Chondrocyte (in vitro differentiated cells): ENCODE results near the gene ASCL2. TPM values are rescaled to one million over a fixed set of nuclear protein-coding genes. Genes with fewer than 3 reads are reported as not detected.
"Not testable (repeated sequence)": the region's sequence is repeated elsewhere in the genome, so short reads cannot be mapped to it uniquely, and the experiment has no call there.

Source experiments
- DNase-seq: peaks from one replicate; pipeline ENCODE4 v3.0.0; 2021; ENCODE audit warnings: mixed read lengths, low spot score
- H3K27ac Mint-ChIP-seq: one replicate; pipeline ENCODE4 v1.8.0; 2021; ENCODE audit warnings: mild to moderate bottlenecking, moderate library complexity, mixed read lengths; ENCODE audit not compliant: unreplicated experiment
- H3K27me3 Mint-ChIP-seq: 2 replicates; pipeline ENCODE4 v1.8.0; 2021; ENCODE audit warnings: low read depth, mixed read lengths
- H3K36me3 Mint-ChIP-seq: 2 replicates; pipeline ENCODE4 v1.8.0; 2021; ENCODE audit warnings: low read depth, mixed read lengths
- H3K4me1 Mint-ChIP-seq: 2 replicates; pipeline ENCODE4 v1.8.0; 2021; ENCODE audit warnings: low read depth, mild to moderate bottlenecking, mixed read lengths
- H3K4me3 Mint-ChIP-seq: one replicate; pipeline ENCODE4 v1.8.0; 2021; ENCODE audit warnings: mild to moderate bottlenecking, moderate library complexity, mixed read lengths; ENCODE audit not compliant: unreplicated experiment
- H3K9me3 Mint-ChIP-seq: 2 replicates; pipeline ENCODE4 v1.8.0; 2021; ENCODE audit warnings: low read depth, mixed read lengths
- CTCF ChIP-seq: fragments of 200-600 bp; sonication (generic); IDR thresholded peaks from 2 replicates; pipeline ENCODE4 v1.5.0; 2021; ENCODE audit warnings: antibody characterized with exemption, mild to moderate bottlenecking, moderate library complexity
- total RNA-seq: library from RNA; stranded (reverse); gene quantifications from 3 replicates; pipeline ENCODE4 v1.2.1, GENCODE V29; 2021

The ASCL2 gene
- total RNA-seq, 1 donor from 2014 or later = not detected

- TF ChIP-seq CTCF = no peak
- Mint-ChIP-seq H3K36me3 (peaks cover 4% of the 10 kb centered on the region), H3K4me3 (no peak overlapping the region), H3K27ac (no peak overlapping the region), H3K9me3 (peaks cover 11% of the 10 kb centered on the region), H3K27me3 (peaks cover 64% of the 10 kb centered on the region), H3K4me1 (no peaks in the 10 kb centered on the region)
- no peak for DNase-seq
These were observed 16.7 kb upstream of the ASCL2 start for GRCh38 chr11:2287091-2287490.

GRCh38 chr11:2286350-2286749 lies 16.0 kb upstream of the ASCL2 start:
- H3K27me3 Mint-ChIP-seq = peaks cover 70% of the 10 kb centered on the region
- not testable (repeated sequence) for H3K4me3 Mint-ChIP-seq, H3K27ac Mint-ChIP-seq, H3K36me3 Mint-ChIP-seq, DNase-seq, H3K4me1 Mint-ChIP-seq
- H3K9me3 Mint-ChIP-seq = peaks cover 15% of the 10 kb centered on the region

- no peak for TF ChIP-seq CTCF
- DNase-seq = no peak
- no peak overlapping the region for H3K27ac Mint-ChIP-seq
- H3K4me1 Mint-ChIP-seq = no peaks in the 10 kb centered on the region
- H3K9me3 Mint-ChIP-seq = peaks cover 28% of the 10 kb centered on the region
- H3K27me3 Mint-ChIP-seq = peaks cover 56% of the 10 kb centered on the region
- no peak overlapping the region for H3K4me3 Mint-ChIP-seq
- H3K36me3 Mint-ChIP-seq = peaks cover 8% of the 10 kb centered on the region
These were observed 9.8 kb upstream of the ASCL2 start for GRCh38 chr11:2280208-2280607.

GRCh38 chr11:2277933-2278523 lies 7.6 kb upstream of the ASCL2 start:
- Mint-ChIP-seq H3K4me1 (no peaks in the 10 kb centered on the region), H3K4me3 (no peak overlapping the region), H3K27me3 (peaks cover 56% of the 10 kb centered on the region), H3K9me3 (peaks cover 27% of the 10 kb centered on the region), H3K36me3 (peaks cover 6% of the 10 kb centered on the region), H3K27ac (no peak overlapping the region)
- no peak for DNase-seq
- TF ChIP-seq CTCF = no peak

- Mint-ChIP-seq H3K27ac (no peak overlapping the region), H3K27me3 (peaks cover 63% of the 10 kb centered on the region), H3K36me3 (peaks cover 4% of the 10 kb centered on the region), H3K4me3 (no peak overlapping the region), H3K4me1 (no peaks in the 10 kb centered on the region), H3K9me3 (peaks cover 16% of the 10 kb centered on the region)
- TF ChIP-seq CTCF = no peak
- DNase-seq = no peak
These were observed 6.6 kb upstream of the ASCL2 start for GRCh38 chr11:2277008-2277346.

GRCh38 chr11:2276280-2277007 lies 6.1 kb upstream of the ASCL2 start:
- TF ChIP-seq CTCF = no peak
- Mint-ChIP-seq H3K27ac (no peak overlapping the region), H3K4me3 (no peak overlapping the region)

More at GRCh38 chr11:2276280-2277007, 6.1 kb upstream of the ASCL2 start:
- peaks cover 62% of the 10 kb centered on the region for H3K27me3 Mint-ChIP-seq
- peaks cover 4% of the 10 kb centered on the region for H3K36me3 Mint-ChIP-seq
- H3K4me1 Mint-ChIP-seq = no peaks in the 10 kb centered on the region
- no peak for DNase-seq
- peaks cover 14% of the 10 kb centered on the region for H3K9me3 Mint-ChIP-seq
